Hepatocyte (in vitro differentiated cells): ENCODE results near the gene CTBP2. TPM values are rescaled to one million over a fixed set of nuclear protein-coding genes. Genes with fewer than 3 reads are reported as not detected.
A peak's percentile ranks its signal among the peaks of the same experiment; 100 is the strongest.

Source experiments
- DNase-seq: peaks from one replicate; pipeline ENCODE4 v3.0.0-alpha.2; 2016; ENCODE audit warnings: low spot score
- H2AFZ ChIP-seq: fragments of 200-600 bp; sonication (generic); 2 replicates; pipeline ENCODE4 v1.6.0; 2016; ENCODE audit warnings: antibody characterized with exemption, mild to moderate bottlenecking
- H3K27ac ChIP-seq: fragments of 200-600 bp; sonication (generic); 2 replicates; pipeline ENCODE4 v1.5.1; 2016; ENCODE audit warnings: mild to moderate bottlenecking
- H3K27me3 ChIP-seq: fragments of 200-600 bp; sonication (generic); 2 replicates; pipeline ENCODE4 v1.6.1; 2016
- H3K36me3 ChIP-seq: fragments of 200-600 bp; sonication (generic); replicated peaks from 2 replicates; pipeline ENCODE4 v1.5.1; 2016; ENCODE audit warnings: low read depth; ENCODE audit not compliant: insufficient read depth
- H3K4me1 ChIP-seq: fragments of 200-600 bp; sonication (generic); 2 replicates; pipeline ENCODE4 v1.5.1; 2016; ENCODE audit warnings: mild to moderate bottlenecking, moderate library complexity; ENCODE audit not compliant: insufficient read depth
- H3K4me2 ChIP-seq: fragments of 200-600 bp; sonication (generic); 2 replicates; pipeline ENCODE4 v1.6.0; 2016
- H3K4me3 ChIP-seq: fragments of 200-600 bp; sonication (generic); 2 replicates; pipeline ENCODE4 v1.5.1; 2016; ENCODE audit warnings: mild to moderate bottlenecking
- H3K79me2 ChIP-seq: fragments of 200-600 bp; sonication (generic); 2 replicates; pipeline ENCODE4 v1.6.0; 2017; ENCODE audit warnings: mild to moderate bottlenecking
- H3K9me2 ChIP-seq: fragments of 200-600 bp; sonication (generic); replicated peaks from 2 replicates; pipeline ENCODE4 v1.6.0; 2017; ENCODE audit warnings: mild to moderate bottlenecking; ENCODE audit not compliant: insufficient read depth
- H3K9me3 ChIP-seq: fragments of 200-600 bp; sonication (generic); 2 replicates; pipeline ENCODE4 v1.5.1; 2016; ENCODE audit warnings: low read depth, mild to moderate bottlenecking
- H4K20me1 ChIP-seq: fragments of 200-600 bp; sonication (generic); 2 replicates; pipeline ENCODE4 v1.6.0; 2016; ENCODE audit warnings: mild to moderate bottlenecking; ENCODE audit not compliant: insufficient read depth, poor library complexity, severe bottlenecking
- EZH2 ChIP-seq: fragments of 200-600 bp; sonication (generic); IDR thresholded peaks from 2 replicates; pipeline ENCODE4 v1.6.1; 2016; ENCODE audit warnings: antibody characterized with exemption, mild to moderate bottlenecking, borderline replicate concordance
- EZH2phosphoT487 ChIP-seq: fragments of 200-600 bp; sonication (generic); IDR thresholded peaks from one replicate; pipeline ENCODE4 v1.6.1; 2018; ENCODE audit warnings: antibody characterized with exemption, mild to moderate bottlenecking, low read depth, moderate library complexity; ENCODE audit not compliant: unreplicated experiment, severe bottlenecking
- WGBS: methylation state at CpG from one replicate; pipeline ENCODE4 v1.1.6; 2016; ENCODE audit warnings: low lambda C conversion rate; ENCODE audit errors: missing lambda C conversion rate; 5-methylcytosine and 5-hydroxymethylcytosine counted together
- polyA plus RNA-seq: library from polyadenylated mRNA; unstranded; fragments of >200 nt; fragmentation: Nextera tagmentation; extraction: Ambion mirVana; gene quantifications from 2 replicates; pipeline ENCODE4 v1.2.1, GENCODE V29; 2016
- total RNA-seq: library from RNA; depleted of rRNA; stranded (reverse); fragments of >200 nt; gene quantifications from 2 replicates; pipeline ENCODE4 v1.2.3, GENCODE V29; 2014
- TF ChIP-seq, protein P1 (sequence below): fragments of 200-600 bp; sonication (generic); IDR thresholded peaks from 2 replicates; pipeline ENCODE4 v1.5.1; 2016; ENCODE audit warnings: antibody characterized with exemption, mild to moderate bottlenecking; ENCODE audit not compliant: poor library complexity

The CTBP2 gene
- total and polyA plus RNA-seq, 2 experiments from 2014 or later, result 61.3 to 81.0 TPM

DNA sequence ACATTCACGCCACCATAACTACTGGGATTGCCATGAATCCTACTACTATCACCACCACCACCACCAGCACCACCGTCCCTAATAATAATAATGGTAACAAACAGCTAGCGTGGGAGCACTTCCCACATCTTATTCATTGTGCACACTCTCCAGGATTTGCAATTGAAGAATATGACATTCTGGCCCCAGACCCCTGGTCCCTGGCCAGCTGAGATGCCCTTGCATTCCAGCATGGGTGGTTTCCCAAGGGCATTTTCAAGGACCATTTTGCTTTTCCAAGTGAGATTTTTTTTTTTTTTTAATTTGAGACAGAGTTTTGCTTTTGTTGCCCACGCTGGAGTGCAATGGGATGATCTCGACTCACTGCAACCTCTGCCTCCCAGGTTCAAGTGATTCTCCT, 14.7 kb downstream of the CTBP2 start:
- H3K27ac ChIP-seq, result no peak overlapping the region
- H3K9me2 ChIP-seq, result no peaks in the 10 kb centered on the region
- no peaks in the 10 kb centered on the region for H3K9me3 ChIP-seq
- no peak for DNase-seq
- H3K4me1 ChIP-seq, result peaks cover 44% of the 10 kb centered on the region
- peaks cover 87% of the 10 kb centered on the region for H4K20me1 ChIP-seq
- no peak overlapping the region for H3K4me2 ChIP-seq
- TF ChIP-seq EZH2 (no peak), EZH2phosphoT487 (no peak)
- TF ChIP-seq, protein P1, sequence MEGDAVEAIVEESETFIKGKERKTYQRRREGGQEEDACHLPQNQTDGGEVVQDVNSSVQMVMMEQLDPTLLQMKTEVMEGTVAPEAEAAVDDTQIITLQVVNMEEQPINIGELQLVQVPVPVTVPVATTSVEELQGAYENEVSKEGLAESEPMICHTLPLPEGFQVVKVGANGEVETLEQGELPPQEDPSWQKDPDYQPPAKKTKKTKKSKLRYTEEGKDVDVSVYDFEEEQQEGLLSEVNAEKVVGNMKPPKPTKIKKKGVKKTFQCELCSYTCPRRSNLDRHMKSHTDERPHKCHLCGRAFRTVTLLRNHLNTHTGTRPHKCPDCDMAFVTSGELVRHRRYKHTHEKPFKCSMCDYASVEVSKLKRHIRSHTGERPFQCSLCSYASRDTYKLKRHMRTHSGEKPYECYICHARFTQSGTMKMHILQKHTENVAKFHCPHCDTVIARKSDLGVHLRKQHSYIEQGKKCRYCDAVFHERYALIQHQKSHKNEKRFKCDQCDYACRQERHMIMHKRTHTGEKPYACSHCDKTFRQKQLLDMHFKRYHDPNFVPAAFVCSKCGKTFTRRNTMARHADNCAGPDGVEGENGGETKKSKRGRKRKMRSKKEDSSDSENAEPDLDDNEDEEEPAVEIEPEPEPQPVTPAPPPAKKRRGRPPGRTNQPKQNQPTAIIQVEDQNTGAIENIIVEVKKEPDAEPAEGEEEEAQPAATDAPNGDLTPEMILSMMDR, result no peak
- H3K79me2 ChIP-seq, result peaks cover 100% of the 10 kb centered on the region
- H3K36me3 ChIP-seq, result no peaks in the 10 kb centered on the region
- 88% methylated on average over 5 of the region's 5 CpGs for WGBS
- H3K4me3 ChIP-seq, result no peak overlapping the region
- H3K27me3 ChIP-seq, result no peaks in the 10 kb centered on the region
- no peak overlapping the region for H2AFZ ChIP-seq

DNA sequence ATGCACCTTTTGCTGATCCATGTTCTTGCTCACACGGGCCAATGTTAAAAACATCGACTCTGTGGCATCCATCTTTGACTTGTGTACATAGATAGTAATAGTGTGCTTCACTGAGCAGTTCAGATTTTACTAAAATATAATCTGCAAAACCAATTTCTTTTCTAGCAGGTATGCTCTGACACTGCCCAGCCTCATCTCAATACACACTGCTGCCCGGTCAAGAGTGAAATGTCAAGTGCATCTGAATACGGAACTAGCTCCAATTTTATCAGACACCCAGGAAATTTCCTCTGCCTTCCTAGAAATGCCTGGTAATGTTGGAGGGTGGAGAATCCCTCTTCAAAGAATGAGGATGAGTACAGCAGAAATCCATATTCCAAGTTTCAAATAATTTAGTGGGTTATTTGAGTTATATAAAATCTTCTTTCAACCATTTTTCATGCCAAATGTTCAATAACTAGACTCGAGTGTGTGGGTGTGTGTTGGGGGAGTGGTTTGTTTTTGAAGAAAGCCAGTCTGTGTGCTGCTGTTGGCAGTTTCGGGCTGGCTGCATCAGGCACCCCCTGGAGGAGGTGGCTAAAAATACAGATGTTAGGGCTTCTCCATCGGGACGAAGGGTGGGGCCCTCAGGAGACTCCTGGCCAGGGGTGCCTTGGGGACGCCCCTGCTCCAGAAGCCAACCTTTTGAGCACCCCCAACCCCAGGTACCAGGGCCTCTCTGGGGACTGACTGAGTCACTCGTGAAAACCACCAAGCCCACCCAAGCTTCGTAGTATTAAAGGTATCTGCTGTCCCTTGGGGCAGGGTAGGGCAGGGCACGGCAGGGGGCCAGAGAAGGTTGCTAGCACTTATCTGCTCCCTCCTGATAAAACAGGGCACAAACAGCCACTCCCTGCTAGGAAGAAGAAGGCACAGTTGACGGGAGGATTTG, 15.4 kb downstream of the CTBP2 start:
- DNase-seq, result no peak
- H4K20me1 ChIP-seq, result peaks cover 94% of the 10 kb centered on the region

DNA sequence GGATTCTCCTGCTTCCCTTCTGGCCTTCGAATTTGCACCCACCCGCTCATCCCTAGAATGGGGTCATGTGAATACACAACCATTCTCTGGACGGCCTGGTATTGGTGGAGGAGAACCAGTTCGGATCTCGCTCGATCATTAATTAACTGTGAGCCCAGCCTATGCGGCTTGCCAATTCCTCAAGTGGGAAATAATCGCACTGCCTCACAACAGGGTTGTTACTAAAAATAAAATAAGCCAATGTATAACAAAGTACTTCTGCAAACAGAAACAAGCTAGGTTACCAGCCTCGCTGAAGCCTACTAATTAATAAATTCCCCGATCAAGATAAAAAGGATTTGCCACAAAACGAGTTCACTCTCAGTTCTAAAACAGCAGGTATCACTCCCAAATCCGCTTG, 16.2 kb downstream of the CTBP2 start:
- H3K4me1 ChIP-seq, result peaks cover 37% of the 10 kb centered on the region
- H2AFZ ChIP-seq, result no peak overlapping the region
- H3K27ac ChIP-seq, result no peak overlapping the region
- TF ChIP-seq, protein P1, result no peak
- TF ChIP-seq EZH2 (no peak), EZH2phosphoT487 (no peak)
- no peaks in the 10 kb centered on the region for H3K36me3 ChIP-seq
- WGBS, result 86% methylated on average over 12 of the region's 12 CpGs
- H3K79me2 ChIP-seq, result peaks cover 100% of the 10 kb centered on the region
- no peaks in the 10 kb centered on the region for H3K27me3 ChIP-seq
- DNase-seq, result no peak
- no peak overlapping the region for H3K4me2 ChIP-seq
- H3K4me3 ChIP-seq, result no peak overlapping the region
- H3K9me3 ChIP-seq, result no peaks in the 10 kb centered on the region
- no peaks in the 10 kb centered on the region for H3K9me2 ChIP-seq
- H4K20me1 ChIP-seq, result peaks cover 95% of the 10 kb centered on the region

More for the DNA sequence above, 15.4 kb downstream of the CTBP2 start:
- Histone ChIP-seq H3K9me2 (no peaks in the 10 kb centered on the region), H3K9me3 (no peaks in the 10 kb centered on the region), H3K79me2 (peaks cover 100% of the 10 kb centered on the region), H3K4me2 (no peak overlapping the region), H3K27ac (no peak overlapping the region), H3K27me3 (no peaks in the 10 kb centered on the region), H3K4me3 (no peak overlapping the region), H3K36me3 (no peaks in the 10 kb centered on the region), H2AFZ (no peak overlapping the region), H3K4me1 (peaks cover 44% of the 10 kb centered on the region)
- 59% methylated on average over 13 of the region's 13 CpGs for WGBS
- TF ChIP-seq EZH2, result no peak
- TF ChIP-seq, protein P1, result peak; percentile 28
